ENCODE data around the gene PHACTR1. TPM values are rescaled to one million over a fixed set of nuclear protein-coding genes. Genes with fewer than 3 reads are reported as not detected.
A peak's percentile ranks its signal among the peaks of the same experiment; 100 is the strongest.

PHACTR1 gene
- total RNA-seq, 2 donors from 2014 or later, result 0.14 to 1.6 TPM

DNA sequence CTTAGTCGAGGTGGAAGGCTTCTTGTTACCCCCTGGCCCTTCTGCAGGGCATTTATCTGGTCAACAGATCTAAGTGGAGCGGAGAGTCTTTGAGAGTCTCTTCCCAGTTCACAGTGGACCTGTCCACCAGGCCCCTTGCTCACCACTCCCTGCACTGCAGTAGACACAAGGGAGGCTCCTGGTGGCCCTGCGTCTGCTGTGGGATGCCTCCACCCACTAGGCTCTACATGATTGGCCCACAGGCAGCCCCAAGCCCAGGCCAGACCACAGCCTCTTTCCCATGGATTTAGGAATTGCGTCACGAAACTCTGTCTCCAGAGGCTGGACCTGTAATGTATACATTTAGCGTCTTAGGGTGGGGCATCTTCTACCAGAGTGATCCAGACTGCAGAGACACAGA is 583.4 kb downstream of the PHACTR1 start:
- Mint-ChIP-seq H3K36me3 (peaks cover 18% of the 10 kb centered on the region), H3K27me3 (no peaks in the 10 kb centered on the region), H3K27ac (no peak overlapping the region), H3K4me1 (ENCODE audit: low read depth in 2 of 2) (peaks cover 37 to 40% of the 10 kb centered on the region in 2 donors), H3K4me3 (no peak overlapping the region), H3K9me3 (no peaks in the 10 kb centered on the region)
- DNase-seq (ENCODE audit: low spot score) (no peak), ATAC-seq (no peak)

DNA sequence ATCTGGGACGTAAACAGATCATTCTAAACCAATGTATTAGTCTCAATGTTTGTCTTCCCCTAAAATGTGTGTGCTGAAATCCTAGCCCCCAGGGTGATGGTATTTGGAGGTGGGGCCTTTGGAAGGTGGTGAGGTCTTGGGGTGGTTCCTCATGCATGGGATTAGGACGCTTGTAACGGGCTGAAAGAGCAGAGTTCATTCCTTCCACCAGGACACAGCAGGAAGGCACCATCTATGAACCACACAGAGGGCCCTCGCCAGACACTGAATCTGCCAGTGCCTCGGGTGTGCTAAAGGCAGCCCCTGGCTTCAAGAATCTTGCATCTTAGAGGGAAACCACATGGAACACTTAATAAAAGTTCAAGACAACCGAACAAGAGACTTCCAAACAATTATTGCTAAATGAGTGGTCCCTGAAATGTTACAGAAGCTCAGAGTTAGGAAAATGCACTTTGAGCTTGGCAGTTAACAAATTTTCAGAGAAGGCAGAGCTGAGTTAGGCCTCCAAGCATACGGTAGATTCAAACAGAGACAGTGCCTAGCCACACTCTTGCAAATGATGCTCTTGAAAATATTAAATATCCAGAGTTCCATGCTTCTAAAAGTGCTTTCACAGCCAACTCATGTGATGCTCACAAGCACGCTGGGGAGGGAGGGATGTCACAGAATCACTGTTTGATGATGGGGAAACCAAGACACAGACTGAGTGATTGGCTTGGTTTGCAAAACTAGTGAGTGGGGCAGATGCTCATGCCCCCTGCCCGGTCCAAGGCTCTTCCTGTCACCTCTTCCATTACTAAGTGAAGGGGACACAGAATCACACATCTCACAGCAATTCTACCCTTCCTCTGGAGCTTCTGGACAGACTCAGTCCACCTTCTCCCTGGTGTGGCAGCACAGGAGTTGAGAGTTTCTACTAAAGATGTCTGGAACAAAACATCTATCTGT is 584.4 kb downstream of the PHACTR1 start:
- peaks cover 15% of the 10 kb centered on the region for H3K36me3 Mint-ChIP-seq
- H3K4me1 Mint-ChIP-seq (ENCODE audit: low read depth in 2 of 2), result peaks cover 32 to 37% of the 10 kb centered on the region in 2 donors
- H3K27ac Mint-ChIP-seq, result peak overlapping the region in 1 of 2 donors; percentile 95
- H3K9me3 Mint-ChIP-seq, result no peaks in the 10 kb centered on the region
- H3K27me3 Mint-ChIP-seq, result no peaks in the 10 kb centered on the region
- DNase-seq (ENCODE audit: low spot score) (no peak), ATAC-seq (no peak)
- H3K4me3 Mint-ChIP-seq, result no peak overlapping the region

DNA sequence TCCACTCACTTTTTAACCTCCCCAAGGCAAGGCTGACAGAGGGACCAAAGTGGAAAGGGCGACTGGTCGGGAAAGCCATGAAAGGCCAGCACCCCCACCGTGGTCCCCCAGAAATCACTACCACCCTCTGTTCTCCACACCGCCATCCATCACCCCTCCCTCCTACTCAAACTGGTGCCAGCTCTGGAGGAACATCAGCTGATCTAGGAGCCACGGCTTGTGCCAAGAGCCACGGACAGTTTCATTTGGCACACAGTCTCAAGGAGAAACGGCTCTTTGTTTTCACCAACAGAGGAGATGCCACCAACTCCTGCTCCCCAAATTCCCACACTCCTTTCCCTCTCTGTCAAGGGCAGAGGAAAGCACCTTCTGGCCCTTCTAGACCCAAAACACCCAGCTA is 585.7 kb downstream of the PHACTR1 start:
- ATAC-seq (no peak), DNase-seq (ENCODE audit: low spot score) (no peak)
- peak overlapping the region; percentile 94 to 95 for H3K27ac Mint-ChIP-seq
- H3K9me3 Mint-ChIP-seq, result no peaks in the 10 kb centered on the region
- H3K4me1 Mint-ChIP-seq (ENCODE audit: low read depth in 2 of 2), result peaks cover 32 to 37% of the 10 kb centered on the region in 2 donors
- H3K36me3 Mint-ChIP-seq, result peaks cover 15% of the 10 kb centered on the region
- peak overlapping the region; percentile 79 for H3K4me3 Mint-ChIP-seq
- no peaks in the 10 kb centered on the region for H3K27me3 Mint-ChIP-seq

DNA sequence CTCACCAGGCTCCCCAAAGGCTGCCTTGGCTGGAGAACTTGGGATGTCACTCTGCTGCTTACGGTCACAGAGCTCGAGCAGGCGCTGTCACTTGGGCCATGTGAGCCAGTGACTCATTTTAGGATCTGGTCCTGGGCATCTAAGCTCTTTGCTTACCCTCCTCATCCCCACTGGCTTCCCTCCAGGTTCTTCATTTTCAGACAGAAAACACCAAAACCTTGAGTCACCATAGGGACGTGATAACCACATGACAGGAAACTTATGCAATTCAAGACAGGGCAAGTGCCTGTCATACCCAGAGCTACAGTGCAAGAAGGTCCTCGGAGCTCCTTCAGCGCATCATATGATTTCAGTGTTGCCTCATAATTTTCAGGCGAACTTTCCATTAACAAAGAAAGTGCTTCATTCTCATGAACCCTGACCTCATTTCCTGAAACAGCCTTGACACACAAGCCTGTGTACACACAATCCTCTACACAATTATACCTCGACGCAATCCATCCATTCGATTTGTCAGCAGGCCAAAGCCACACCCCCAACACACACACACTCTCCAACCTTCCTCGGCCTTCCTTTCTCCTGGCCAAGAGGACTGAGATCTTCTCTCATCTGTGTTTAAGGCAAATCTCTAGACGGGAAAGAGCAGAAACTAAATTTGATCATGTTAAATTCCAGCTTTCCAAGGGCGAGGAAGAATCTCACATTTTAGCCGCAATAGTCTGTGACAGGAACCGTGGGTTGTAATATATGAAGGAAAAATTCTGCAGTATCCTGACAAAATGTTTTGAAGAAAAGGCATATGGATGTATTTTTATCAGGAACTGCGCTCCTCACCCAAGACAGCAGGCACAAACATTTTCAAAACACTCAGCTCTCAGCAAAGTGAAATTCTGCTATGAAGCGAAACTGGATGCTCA is 586.4 kb downstream of the PHACTR1 start:
- Mint-ChIP-seq H3K36me3 (peaks cover 15% of the 10 kb centered on the region), H3K27me3 (no peaks in the 10 kb centered on the region), H3K27ac (peak overlapping the region; percentile 94 to 95), H3K4me1 (ENCODE audit: low read depth in 2 of 2) (peaks cover 38 to 41% of the 10 kb centered on the region in 2 donors), H3K4me3 (peak overlapping the region; percentile 79), H3K9me3 (no peaks in the 10 kb centered on the region)
- peak; percentile 89 for DNase-seq (ENCODE audit: low spot score)
- ATAC-seq, result peak; percentile 93 to 96

DNA sequence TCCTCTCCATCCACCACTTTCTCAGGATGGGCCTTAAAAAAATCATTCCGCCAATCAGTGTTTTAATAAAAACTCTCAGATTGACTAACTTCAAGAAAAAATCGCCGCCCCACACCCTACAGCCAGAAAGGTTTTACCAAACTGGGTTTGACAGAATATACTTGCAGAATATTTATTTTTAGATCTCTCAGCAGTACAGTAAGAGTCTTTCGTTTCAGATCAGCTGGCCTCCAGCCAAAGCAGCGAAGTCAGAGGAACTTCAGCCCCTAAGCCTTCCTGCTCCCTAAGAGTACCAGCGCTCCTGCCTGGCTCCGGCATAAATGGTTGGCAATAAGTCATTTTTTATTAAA is 587.1 kb downstream of the PHACTR1 start:
- Mint-ChIP-seq H3K27ac (peak overlapping the region; percentile 94 to 95), H3K4me1 (ENCODE audit: low read depth in 2 of 2) (peaks cover 39 to 42% of the 10 kb centered on the region in 2 donors), H3K36me3 (peaks cover 11% of the 10 kb centered on the region), H3K4me3 (peak overlapping the region; percentile 79), H3K27me3 (no peaks in the 10 kb centered on the region), H3K9me3 (no peaks in the 10 kb centered on the region)
- DNase-seq (ENCODE audit: low spot score) (no peak), ATAC-seq (peak in 1 of 2 donors; percentile 39)

GRCh38 chr6:13304101-13304500 is 587.5 kb downstream of the PHACTR1 start:
- peak overlapping the region; percentile 79 for H3K4me3 Mint-ChIP-seq
- H3K27me3 Mint-ChIP-seq, result no peaks in the 10 kb centered on the region
- no peaks in the 10 kb centered on the region for H3K9me3 Mint-ChIP-seq
- ATAC-seq, result no peak
- peaks cover 39 to 43% of the 10 kb centered on the region in 2 donors for H3K4me1 Mint-ChIP-seq (ENCODE audit: low read depth in 2 of 2)
- no peak for DNase-seq (ENCODE audit: low spot score)
- peaks cover 11% of the 10 kb centered on the region for H3K36me3 Mint-ChIP-seq
- peak overlapping the region; percentile 94 to 95 for H3K27ac Mint-ChIP-seq

DNA sequence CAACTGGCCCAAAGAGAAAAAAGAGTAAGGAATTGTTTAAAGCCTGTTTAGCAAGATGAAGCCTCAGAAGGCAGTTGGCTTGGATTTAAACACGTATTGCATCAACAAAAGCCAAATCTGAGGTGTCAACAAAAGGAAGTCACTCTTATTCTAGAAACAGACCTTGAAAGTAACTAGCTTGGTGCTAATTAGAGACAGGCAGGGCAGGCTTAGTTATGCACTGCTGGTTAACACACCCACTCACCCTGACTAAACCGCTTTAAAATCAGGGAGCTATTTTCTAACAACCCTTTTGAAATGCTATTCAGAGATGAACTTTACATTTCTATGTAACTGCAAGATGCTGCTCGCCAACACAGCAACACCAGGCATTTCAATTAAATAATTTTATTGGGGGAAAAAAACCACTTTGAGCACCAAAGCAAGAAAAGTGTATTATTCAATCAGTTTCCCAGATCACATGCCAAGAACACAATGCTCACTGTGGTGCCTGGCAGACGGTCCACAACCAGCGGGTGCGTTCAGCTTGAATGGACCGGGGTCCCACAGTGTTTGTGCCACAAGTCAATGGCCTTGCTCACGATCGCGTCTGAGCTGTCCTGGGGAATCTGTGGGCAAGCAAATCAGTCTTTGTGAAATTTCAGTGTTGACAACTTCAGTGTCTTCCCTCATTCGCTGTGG is 588.2 kb downstream of the PHACTR1 start:
- Mint-ChIP-seq H3K9me3 (no peaks in the 10 kb centered on the region), H3K4me1 (ENCODE audit: low read depth in 2 of 2) (peaks cover 39 to 43% of the 10 kb centered on the region in 2 donors), H3K36me3 (peaks cover 11% of the 10 kb centered on the region), H3K4me3 (peak overlapping the region; percentile 79), H3K27me3 (no peaks in the 10 kb centered on the region), H3K27ac (peak overlapping the region; percentile 94 to 95)
- DNase-seq (ENCODE audit: low spot score) (no peak), ATAC-seq (no peak)

DNA sequence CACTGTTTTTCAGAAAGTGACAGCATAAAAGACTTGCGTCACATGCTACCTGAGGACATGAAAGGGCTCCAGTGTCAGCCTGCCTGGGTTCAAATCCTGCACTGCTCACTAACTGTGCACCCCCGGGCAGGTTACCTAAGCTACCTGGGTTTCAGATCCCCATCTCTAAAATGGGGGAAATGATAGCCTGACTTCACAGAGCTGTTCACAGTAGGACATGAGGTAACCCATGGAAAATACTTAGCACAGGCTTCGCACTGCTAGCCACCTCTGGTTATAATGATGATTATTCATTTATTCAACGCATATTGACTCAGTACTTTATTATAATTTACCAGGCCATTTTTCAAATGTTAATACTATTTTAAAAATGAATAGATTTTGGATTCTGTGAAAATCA is 588.7 kb downstream of the PHACTR1 start:
- Mint-ChIP-seq H3K4me3 (no peak overlapping the region), H3K9me3 (no peaks in the 10 kb centered on the region), H3K36me3 (peaks cover 11% of the 10 kb centered on the region), H3K4me1 (ENCODE audit: low read depth in 2 of 2) (peaks cover 39 to 43% of the 10 kb centered on the region in 2 donors), H3K27ac (peak overlapping the region in 1 of 2 donors; percentile 95), H3K27me3 (no peaks in the 10 kb centered on the region)
- ATAC-seq (no peak), DNase-seq (ENCODE audit: low spot score) (no peak)

DNA sequence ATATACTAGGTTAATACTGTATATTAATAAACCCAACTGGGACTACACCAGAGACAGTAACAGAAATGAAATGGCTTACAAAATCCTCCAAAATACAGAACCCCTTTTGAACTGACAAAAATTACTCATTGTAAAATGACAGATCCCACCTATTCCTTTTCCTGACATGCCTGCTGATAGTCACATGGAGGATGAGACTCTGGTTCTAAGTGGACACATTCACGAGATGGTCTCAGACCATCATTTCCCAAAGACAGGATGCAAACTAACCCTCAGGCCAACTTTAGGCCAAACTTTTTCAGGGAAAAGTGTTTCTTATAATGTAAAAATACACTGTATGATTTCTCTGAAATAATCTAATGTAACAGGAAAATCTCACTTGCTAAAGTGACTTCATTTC is 589.2 kb downstream of the PHACTR1 start:
- H3K27ac Mint-ChIP-seq, result no peak overlapping the region
- peaks cover 6% of the 10 kb centered on the region for H3K36me3 Mint-ChIP-seq
- H3K4me1 Mint-ChIP-seq (ENCODE audit: low read depth in 2 of 2), result peaks cover 38 to 39% of the 10 kb centered on the region in 2 donors
- no peaks in the 10 kb centered on the region for H3K27me3 Mint-ChIP-seq
- no peak overlapping the region for H3K4me3 Mint-ChIP-seq
- H3K9me3 Mint-ChIP-seq, result no peaks in the 10 kb centered on the region
- DNase-seq (ENCODE audit: low spot score) (no peak), ATAC-seq (no peak)

- Mint-ChIP-seq H3K27me3 (no peaks in the 10 kb centered on the region), H3K4me1 (ENCODE audit: low read depth in 2 of 2) (peaks cover 25 to 26% of the 10 kb centered on the region in 2 donors), H3K4me3 (peak overlapping the region; percentile 46), H3K36me3 (peaks cover 14% of the 10 kb centered on the region), H3K27ac (peak overlapping the region; percentile 63 to 78), H3K9me3 (no peaks in the 10 kb centered on the region)
- DNase-seq (ENCODE audit: low spot score), result no peak
- no peak for ATAC-seq
Measured at GRCh38 chr6:13307508-13307995, 591.0 kb downstream of the PHACTR1 start.

GRCh38 chr6:13308332-13308731 is 591.8 kb downstream of the PHACTR1 start:
- Mint-ChIP-seq H3K27me3 (no peaks in the 10 kb centered on the region), H3K4me3 (no peak overlapping the region), H3K4me1 (ENCODE audit: low read depth in 2 of 2) (peaks cover 18% of the 10 kb centered on the region in 2 donors), H3K36me3 (peaks cover 14% of the 10 kb centered on the region), H3K27ac (peak overlapping the region; percentile 63 to 78), H3K9me3 (no peaks in the 10 kb centered on the region)
- DNase-seq (ENCODE audit: low spot score) (no peak), ATAC-seq (no peak)

GRCh38 chr6:13311155-13311554 is 594.6 kb downstream of the PHACTR1 start:
- Mint-ChIP-seq H3K27ac (no peak overlapping the region), H3K9me3 (no peaks in the 10 kb centered on the region), H3K4me1 (ENCODE audit: low read depth in 2 of 2) (peaks cover 7 to 8% of the 10 kb centered on the region in 2 donors), H3K36me3 (peaks cover 14% of the 10 kb centered on the region), H3K27me3 (no peaks in the 10 kb centered on the region), H3K4me3 (no peak overlapping the region)
- no peak for DNase-seq (ENCODE audit: low spot score)
- no peak for ATAC-seq

GRCh38 chr6:13314806-13315205 is 598.2 kb downstream of the PHACTR1 start:
- Mint-ChIP-seq H3K27ac (no peak overlapping the region), H3K36me3 (peaks cover 12% of the 10 kb centered on the region), H3K4me1 (ENCODE audit: low read depth in 2 of 2) (no peaks in the 10 kb centered on the region), H3K27me3 (no peaks in the 10 kb centered on the region), H3K9me3 (no peaks in the 10 kb centered on the region), H3K4me3 (no peak overlapping the region)
- ATAC-seq (no peak), DNase-seq (ENCODE audit: low spot score) (no peak)

Measured in natural killer cell treated with Interleukin-12 subunit alpha and Interleukin-12 subunit beta and Interleukin-15 and Interleukin-18, amount 100 ng/mL, for 72 hours (primary cell).